Caco-2 (cell line): ENCODE data around the gene GPAM. TPM values are rescaled to one million over a fixed set of nuclear protein-coding genes. Genes with fewer than 3 reads are reported as not detected.
A peak's percentile ranks its signal among the peaks of the same experiment; 100 is the strongest.

Source experiments
- BruUV-seq: library from RNA; stranded (reverse); fragments of 400-500 nt; replicated peaks from 2 replicates; lab custom pipeline; 2021; lab: Mats Ljungman, UMichigan
- CTCF ChIA-PET: fragments of 300-600 bp; sonication (Branson Sonifier 250); formaldehyde crosslinking; loops from one replicate; lab custom pipeline; 2022; ENCODE audit warnings: antibody characterized with exemption; lab: Charles Lee
- POLR2A ChIA-PET: fragments of 300-600 bp; sonication (Branson Sonifier 250); formaldehyde crosslinking; loops from one replicate; lab custom pipeline; 2022; ENCODE audit warnings: antibody characterized with exemption; lab: Charles Lee
- DNase-seq, 2 experiments: peaks; one replicate each; pipeline versions ENCODE4 v3.0.0 to v3.0.0-alpha.2; 2020 to 2022
- H3K27me3 ChIP-seq: replicated peaks from 2 replicates; pipeline ENCODE4 v1.6.0; 2011; ENCODE audit warnings: low read length; ENCODE audit not compliant: control insufficient read depth, insufficient read depth
- H3K36me3 ChIP-seq: 2 replicates; pipeline ENCODE4 v1.5.1; 2011; ENCODE audit warnings: low read length; ENCODE audit not compliant: control insufficient read depth, insufficient read depth
- H3K4me1 ChIP-seq: fragments of 250-450 bp; sonication (Bioruptor Pico); 2 replicates; pipeline ENCODE4 v1.5.1; 2020; ENCODE audit warnings: mild to moderate bottlenecking
- H3K4me3 ChIP-seq: 2 replicates; pipeline ENCODE4 v1.5.1; 2011; ENCODE audit warnings: low read depth, mild to moderate bottlenecking, control low read depth, low read length
- H3K9me3 ChIP-seq: fragments of 250-450 bp; sonication (Bioruptor Pico); 2 replicates; pipeline ENCODE4 v1.5.1; 2020; ENCODE audit warnings: mild to moderate bottlenecking, moderate library complexity
- H3K27ac Mint-ChIP-seq: one replicate; pipeline ENCODE4 v1.8.0; 2022; ENCODE audit warnings: mixed read lengths; ENCODE audit not compliant: unreplicated experiment
- H3K27me3 Mint-ChIP-seq: one replicate; pipeline ENCODE4 v1.8.0; 2022; ENCODE audit warnings: mixed read lengths; ENCODE audit not compliant: insufficient read depth, unreplicated experiment
- H3K36me3 Mint-ChIP-seq: one replicate; pipeline ENCODE4 v1.8.0; 2022; ENCODE audit warnings: mild to moderate bottlenecking, mixed read lengths; ENCODE audit not compliant: insufficient read depth, unreplicated experiment
- H3K4me1 Mint-ChIP-seq: one replicate; pipeline ENCODE4 v1.8.0; 2022; ENCODE audit warnings: low read depth, mixed read lengths; ENCODE audit not compliant: unreplicated experiment
- H3K4me3 Mint-ChIP-seq: one replicate; pipeline ENCODE4 v1.8.0; 2022; ENCODE audit warnings: mild to moderate bottlenecking, moderate library complexity, mixed read lengths; ENCODE audit not compliant: unreplicated experiment
- H3K9me3 Mint-ChIP-seq: one replicate; pipeline ENCODE4 v1.8.0; 2022; ENCODE audit warnings: mixed read lengths; ENCODE audit not compliant: unreplicated experiment
- CTCF ChIP-seq, 2 experiments: fragments of 200-600 bp in 1 of 2; IDR thresholded peaks; 1 replicate in 1 of 2; 2 replicates in 1 of 2; pipeline versions ENCODE4 v1.5.1 to v1.8.0; 2011 to 2022; ENCODE audit warnings: antibody characterized with exemption in 1 of 2, control low read depth in 1 of 2, inconsistent platforms in 1 of 2, low read depth in 1 of 2, low read length in 1 of 2, mild to moderate bottlenecking in 1 of 2, moderate library complexity in 1 of 2; ENCODE audit not compliant: insufficient read depth in 1 of 2, severe bottlenecking in 1 of 2, unreplicated experiment in 1 of 2
- intact Hi-C: fragments of 100-400 bp; cut with micrococcal nuclease; formaldehyde crosslinking; loops from one replicate; pipeline ENCODE4 v1.10.0; 2022; ENCODE audit not compliant: unreplicated experiment
- total RNA-seq: library from RNA; stranded (reverse); gene quantifications from 2 replicates; pipeline ENCODE4 v1.2.3, GENCODE V29; 2022

GPAM gene
- total RNA-seq, 1 experiment from 2014 or later, result 44.4 TPM

DNA sequence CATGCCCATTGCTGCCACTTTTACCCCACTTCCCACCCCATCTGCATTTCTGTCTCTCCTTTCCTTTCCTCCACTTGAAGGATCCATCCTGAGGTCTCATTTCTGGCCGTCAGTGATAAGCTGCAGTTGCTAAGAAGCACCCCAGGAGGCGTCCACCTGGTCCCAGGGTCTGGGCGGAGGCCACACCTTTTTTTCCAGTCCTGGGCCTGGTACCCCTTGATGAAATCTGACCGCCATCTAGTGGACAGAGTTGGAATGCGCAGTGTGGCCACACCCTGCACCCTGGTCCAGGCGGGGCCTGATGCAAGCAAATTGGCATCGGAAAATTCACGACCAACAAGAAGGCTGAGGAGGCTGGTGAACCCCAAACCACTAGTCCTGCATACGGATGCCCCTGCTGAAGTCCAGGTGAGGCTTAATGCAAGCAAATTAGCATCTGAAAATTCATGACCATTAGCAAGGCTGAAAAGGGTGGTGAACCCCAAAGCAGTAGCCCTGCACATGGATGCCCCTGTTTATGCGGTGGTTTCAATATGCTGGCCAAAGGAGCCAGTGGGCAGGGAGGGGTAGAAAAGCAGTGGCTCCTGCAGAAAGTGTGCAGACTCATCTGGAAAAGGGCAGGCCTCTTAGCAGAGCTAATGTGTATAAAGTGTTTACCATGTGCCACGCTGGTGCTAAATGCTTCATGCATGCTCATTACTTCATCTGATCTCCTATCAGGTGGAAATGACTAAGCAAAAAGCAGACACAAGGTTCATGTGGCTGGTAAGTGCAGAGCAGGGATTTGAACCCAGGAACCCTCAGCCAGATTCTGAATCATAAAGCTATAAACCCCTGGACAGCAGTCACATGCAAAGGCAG, 43.2 kb downstream of the GPAM start:
- H3K4me3 ChIP-seq, result no peak overlapping the region
- no peaks in the 10 kb centered on the region for H3K4me1 Mint-ChIP-seq
- no peaks in the 10 kb centered on the region for H3K27me3 ChIP-seq
- no peaks in the 10 kb centered on the region for H3K27me3 Mint-ChIP-seq
- H3K9me3 ChIP-seq, result no peaks in the 10 kb centered on the region
- intact Hi-C loops, result loop anchor here (1.0 to 10.0 kb wide), 3 partner anchors 167 to 294 kb away; no protein-coding TSS in a partner anchor
- CTCF ChIA-PET, result interaction anchor here (0.7 to 2.3 kb wide), 3 partner anchors 167 to 196 kb away, joined by 3 to 8 read pairs (median 8); no protein-coding TSS in a partner anchor
- H3K4me1 ChIP-seq, result no peaks in the 10 kb centered on the region
- peak; percentile 88 to 91 for TF ChIP-seq CTCF (IDR thresholded peaks at IDR 0.05; ENCODE audit: insufficient read depth in 1 of 2, low read depth in 1 of 2, low read length in 1 of 2, severe bottlenecking in 1 of 2, unreplicated experiment in 1 of 2)
- POLR2A ChIA-PET, result no interaction called here
- H3K9me3 Mint-ChIP-seq, result no peaks in the 10 kb centered on the region
- H3K36me3 ChIP-seq, result no peaks in the 10 kb centered on the region; the same call in none of the 2 replicates
- H3K4me3 Mint-ChIP-seq, result no peak overlapping the region
- peak; percentile 86 to 89 for DNase-seq
- H3K27ac Mint-ChIP-seq, result no peak overlapping the region
- H3K36me3 Mint-ChIP-seq, result peaks cover 25% of the 10 kb centered on the region
- no TSS peak for BruUV-seq

DNA sequence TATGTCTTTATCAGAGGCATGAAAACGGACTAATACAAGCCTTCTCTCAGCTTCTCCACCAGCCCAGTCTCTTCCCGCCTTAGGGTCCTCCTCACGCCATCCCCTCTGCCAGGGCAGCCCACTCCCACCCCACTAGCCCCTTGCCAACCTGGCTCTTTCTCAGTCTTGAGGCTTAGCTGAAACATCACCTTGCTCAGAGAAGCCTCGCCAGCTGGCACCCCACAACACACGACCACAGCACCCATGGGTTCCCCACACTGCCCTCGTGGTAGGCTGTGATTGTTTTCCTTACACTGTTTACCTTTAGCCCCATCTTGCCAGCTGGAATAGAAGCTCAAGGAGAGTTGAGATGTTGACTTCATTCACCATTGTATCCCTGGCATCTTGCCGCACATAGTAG, 44.4 kb downstream of the GPAM start:
- TF ChIP-seq CTCF (IDR thresholded peaks at IDR 0.05; ENCODE audit: insufficient read depth in 1 of 2, low read depth in 1 of 2, low read length in 1 of 2, severe bottlenecking in 1 of 2, unreplicated experiment in 1 of 2), result no peak
- Histone ChIP-seq H3K4me3 (no peak overlapping the region), H3K9me3 (no peaks in the 10 kb centered on the region), H3K36me3 (no peaks in the 10 kb centered on the region; the same call in none of the 2 replicates), H3K27me3 (no peaks in the 10 kb centered on the region), H3K4me1 (no peaks in the 10 kb centered on the region)
- Mint-ChIP-seq H3K36me3 (peaks cover 33% of the 10 kb centered on the region), H3K4me1 (no peaks in the 10 kb centered on the region), H3K9me3 (no peaks in the 10 kb centered on the region), H3K27ac (no peak overlapping the region), H3K27me3 (no peaks in the 10 kb centered on the region), H3K4me3 (no peak overlapping the region)
- no TSS peak for BruUV-seq
- CTCF ChIA-PET, result interaction anchor here (0.5 kb wide), 1 partner anchor 193 kb away, joined by 4 read pairs; no protein-coding TSS in a partner anchor
- intact Hi-C loops, result no loop called here
- POLR2A ChIA-PET, result no interaction called here
- DNase-seq, result no peak

GRCh38 chr10:112137154-112137987, 46.2 kb downstream of the GPAM start:
- CTCF ChIA-PET, result interaction anchor here (0.5 to 3.4 kb wide), 21 partner anchors 8 to 1203 kb away, joined by 3 to 24 read pairs (median 5); partner anchors contain the start of gene GPAM
- TF ChIP-seq CTCF (IDR thresholded peaks at IDR 0.05; ENCODE audit: insufficient read depth in 1 of 2, low read depth in 1 of 2, low read length in 1 of 2, severe bottlenecking in 1 of 2, unreplicated experiment in 1 of 2), result peak; percentile 81 to 93
- Histone ChIP-seq H3K36me3 (no peaks in the 10 kb centered on the region; the same call in none of the 2 replicates), H3K4me1 (no peaks in the 10 kb centered on the region), H3K4me3 (no peak overlapping the region), H3K9me3 (no peaks in the 10 kb centered on the region), H3K27me3 (no peaks in the 10 kb centered on the region)
- Mint-ChIP-seq H3K27ac (no peak overlapping the region), H3K27me3 (no peaks in the 10 kb centered on the region), H3K4me3 (no peak overlapping the region), H3K9me3 (no peaks in the 10 kb centered on the region), H3K4me1 (no peaks in the 10 kb centered on the region), H3K36me3 (peaks cover 23% of the 10 kb centered on the region)
- intact Hi-C loops, result loop anchor here (1.0 kb wide), 3 partner anchors 21 to 381 kb away; no protein-coding TSS in a partner anchor
- peak; percentile 77 to 88 for DNase-seq
- POLR2A ChIA-PET, result no interaction called here
- BruUV-seq, result no TSS peak
